Testis (tissue), 2 donors: ENCODE results near the gene F5.

ENCODE experiments used
- POLR2A ChIP-seq: fragments of 450-650 bp; IDR thresholded peaks from one replicate; pipeline ENCODE4 v1.6.1; 2017; ENCODE audit warnings: antibody characterized with exemption, mild to moderate bottlenecking, moderate library complexity
- TF ChIP-seq, protein P1 (sequence below), 3 experiments: fragments of 450-650 bp in 2 of 3; fragments of 200-600 bp in 1 of 3; sonication (generic) in 1 of 3; IDR thresholded peaks; one replicate each; pipeline ENCODE4 v1.5.1; 2016 to 2019; ENCODE audit warnings: antibody characterized with exemption in 3 of 3, mild to moderate bottlenecking in 2 of 3, moderate library complexity in 1 of 3

DNA sequence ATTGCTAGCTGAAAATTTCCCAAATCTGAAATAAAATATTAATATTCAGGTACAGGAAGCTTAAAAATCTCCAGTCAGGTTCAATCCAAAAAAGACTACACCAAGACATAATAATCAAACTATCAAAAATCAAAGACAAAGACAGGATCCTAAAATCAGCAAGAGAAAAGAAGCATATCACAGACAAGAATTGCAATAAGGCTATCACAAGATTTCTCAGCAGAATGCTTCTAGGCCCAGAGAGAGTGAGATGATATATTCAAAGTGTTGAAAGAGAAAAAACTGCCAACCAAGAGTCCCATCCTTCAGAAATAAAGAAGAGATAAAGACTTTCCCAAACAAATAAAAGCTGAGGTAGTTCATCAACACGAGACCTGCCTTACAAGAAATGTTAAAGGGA, 48.6 kb upstream of the F5 start:
- TF ChIP-seq, protein P1, sequence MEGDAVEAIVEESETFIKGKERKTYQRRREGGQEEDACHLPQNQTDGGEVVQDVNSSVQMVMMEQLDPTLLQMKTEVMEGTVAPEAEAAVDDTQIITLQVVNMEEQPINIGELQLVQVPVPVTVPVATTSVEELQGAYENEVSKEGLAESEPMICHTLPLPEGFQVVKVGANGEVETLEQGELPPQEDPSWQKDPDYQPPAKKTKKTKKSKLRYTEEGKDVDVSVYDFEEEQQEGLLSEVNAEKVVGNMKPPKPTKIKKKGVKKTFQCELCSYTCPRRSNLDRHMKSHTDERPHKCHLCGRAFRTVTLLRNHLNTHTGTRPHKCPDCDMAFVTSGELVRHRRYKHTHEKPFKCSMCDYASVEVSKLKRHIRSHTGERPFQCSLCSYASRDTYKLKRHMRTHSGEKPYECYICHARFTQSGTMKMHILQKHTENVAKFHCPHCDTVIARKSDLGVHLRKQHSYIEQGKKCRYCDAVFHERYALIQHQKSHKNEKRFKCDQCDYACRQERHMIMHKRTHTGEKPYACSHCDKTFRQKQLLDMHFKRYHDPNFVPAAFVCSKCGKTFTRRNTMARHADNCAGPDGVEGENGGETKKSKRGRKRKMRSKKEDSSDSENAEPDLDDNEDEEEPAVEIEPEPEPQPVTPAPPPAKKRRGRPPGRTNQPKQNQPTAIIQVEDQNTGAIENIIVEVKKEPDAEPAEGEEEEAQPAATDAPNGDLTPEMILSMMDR (IDR thresholded peaks at IDR 0.05) = no peak
- no peak for TF ChIP-seq POLR2A
